Transverse colon (tissue), 4 donors: ENCODE data around the gene NUP205. TPM values are rescaled to one million over a fixed set of nuclear protein-coding genes. Genes with fewer than 3 reads are reported as not detected.

Experiments
- DNase-seq: peaks from one replicate; pipeline ENCODE4 v3.0.0-alpha.2; 2019
- H3K27ac ChIP-seq, 4 donors: fragments of 200-600 bp; sonication (generic); 2 replicates each; pipeline ENCODE4 v1.5.1; 2016 to 2018; ENCODE audit warnings: inconsistent platforms in 4 of 4
- H3K27me3 ChIP-seq: fragments of 200-600 bp; sonication (generic); 2 replicates; pipeline ENCODE4 v1.5.1; 2017; ENCODE audit warnings: inconsistent platforms
- H3K36me3 ChIP-seq, 4 donors: fragments of 200-600 bp; sonication (generic); 2 replicates each; pipeline ENCODE4 v1.5.1; 2017 to 2019; ENCODE audit warnings: inconsistent platforms in 4 of 4
- H3K4me1 ChIP-seq, 4 donors: fragments of 200-600 bp; sonication (generic); 2 replicates each; pipeline ENCODE4 v1.5.1; 2017 to 2020; ENCODE audit warnings: inconsistent platforms in 4 of 4
- H3K4me3 ChIP-seq, 4 donors: fragments of 200-600 bp; sonication (generic); 1 replicate in 1 of 4; 2 replicates in 3 of 4; pipeline versions ENCODE4 v1.5.1 to v1.6.1; 2017 to 2019; ENCODE audit warnings: inconsistent platforms in 4 of 4
- H3K9me3 ChIP-seq, 2 donors: fragments of 200-600 bp; sonication (generic); 2 replicates each; pipeline ENCODE4 v1.5.1; 2017 to 2019; ENCODE audit warnings: inconsistent platforms in 2 of 2
- CTCF ChIP-seq, 5 experiments: fragments of 200-600 bp in 3 of 5; fragments of 450-650 bp in 2 of 5; sonication (generic) in 3 of 5; IDR thresholded peaks; 1 replicate in 2 of 5; 2 replicates in 3 of 5; pipeline ENCODE4 v1.5.1; 2016 to 2017; ENCODE audit warnings: antibody characterized with exemption in 5 of 5, inconsistent platforms in 3 of 5, mild to moderate bottlenecking in 2 of 5, moderate library complexity in 1 of 5
- EP300 ChIP-seq: sonication (generic); formaldehyde crosslinking; IDR thresholded peaks from one replicate; pipeline ENCODE4 v1.6.1; 2017; ENCODE audit warnings: antibody characterized with exemption, low read depth
- POLR2A ChIP-seq: fragments of 450-650 bp; IDR thresholded peaks from one replicate; pipeline ENCODE4 v1.6.1; 2016; ENCODE audit warnings: antibody characterized with exemption, mild to moderate bottlenecking, moderate library complexity
- POLR2AphosphoS5 ChIP-seq, 3 donors: sonication (generic); formaldehyde crosslinking; IDR thresholded peaks; one replicate each; pipeline ENCODE4 v1.6.1; 2016; ENCODE audit warnings: antibody characterized with exemption in 3 of 3
- WGBS, 2 donors: methylation state at CpG; one replicate each; pipeline ENCODE4 v1.1.5; 2018; ENCODE audit warnings: low coverage in 1 of 2; 5-methylcytosine and 5-hydroxymethylcytosine counted together
- in situ Hi-C, 4 donors: fragments of 200-750 bp; cut with MboI; loops; one replicate each; pipeline versions ENCODE4 v1.15.0 to v1.15.1; 2017; ENCODE audit warnings: low sequenced_read_pairs in 3 of 4, low pct_ligation_motif_present in 1 of 4, low pct_unique_long_range_greater_than_20kb in 1 of 4
- intact Hi-C: fragments of 100-400 bp; cut with DNase I; formaldehyde crosslinking; loops from one replicate; pipeline ENCODE4 v1.15.1; 2023; ENCODE audit warnings: low total_unique reads
- total RNA-seq, 4 donors: library from RNA; depleted of rRNA; stranded (reverse); fragments of >200 nt; gene quantifications; one replicate each; pipeline ENCODE4 v1.1.0, GENCODE V29; 2016

Gene NUP205
- total RNA-seq, 4 donors from 2014 or later = 23.2 to 84.5 (median 25.2) TPM

- TF ChIP-seq CTCF (IDR thresholded peaks at IDR 0.05) (peak; percentile 63 to 70 (median 68)), EP300 (no peak)
- Histone ChIP-seq H3K27me3 (no peaks in the 10 kb centered on the region), H3K36me3 (peaks cover 0 to 9% (median 2%) of the 10 kb centered on the region in 4 donors), H3K4me3 (no peak overlapping the region), H3K9me3 (no peaks in the 10 kb centered on the region), H3K27ac (peak overlapping the region in 2 of 4 donors; percentile 3 to 10), H3K4me1 (peaks cover 0 to 14% (median 8%) of the 10 kb centered on the region in 4 donors)
- intact Hi-C loops (no loop called here), in situ Hi-C loops (loop anchor here (10.0 to 25.0 kb wide), 3 partner anchors 290 to 340 kb away; no protein-coding TSS in a partner anchor)
- no peak for DNase-seq
- 34 to 60% methylated on average over 3 of the region's 3 CpGs for WGBS, 2 donors
Measured at GRCh38 chr7:135672560-135673359, 115.0 kb downstream of the NUP205 start.

GRCh38 chr7:135673360-135673706, 115.6 kb downstream of the NUP205 start:
- H3K36me3 ChIP-seq = peaks cover 0 to 9% (median 2%) of the 10 kb centered on the region in 4 donors
- H3K27me3 ChIP-seq = no peaks in the 10 kb centered on the region
- peak overlapping the region in 2 of 4 donors; percentile 3 to 35 for H3K27ac ChIP-seq
- in situ Hi-C loops (loop anchor here (10.0 to 25.0 kb wide), 3 partner anchors 289 to 339 kb away; no protein-coding TSS in a partner anchor), intact Hi-C loops (no loop called here)
- 68 to 86% methylated on average over 6 of the region's 6 CpGs for WGBS, 2 donors
- DNase-seq = no peak
- no peak overlapping the region for H3K4me3 ChIP-seq
- no peak for TF ChIP-seq CTCF (IDR thresholded peaks at IDR 0.05)
- no peak for TF ChIP-seq POLR2AphosphoS5 (IDR thresholded peaks at IDR 0.05)
- TF ChIP-seq POLR2A = no peak
- TF ChIP-seq EP300 = no peak
- H3K9me3 ChIP-seq = no peaks in the 10 kb centered on the region
- peaks cover 0 to 14% (median 8%) of the 10 kb centered on the region in 4 donors for H3K4me1 ChIP-seq

GRCh38 chr7:135678612-135679575, 121.2 kb downstream of the NUP205 start:
- TF ChIP-seq POLR2A (no peak), CTCF (IDR thresholded peaks at IDR 0.05) (no peak), EP300 (no peak), POLR2AphosphoS5 (IDR thresholded peaks at IDR 0.05) (no peak)
- intact Hi-C loops = no loop called here
- Histone ChIP-seq H3K4me1 (no peaks in the 10 kb centered on the region), H3K9me3 (no peaks in the 10 kb centered on the region), H3K4me3 (no peak overlapping the region), H3K36me3 (peaks cover 0 to 9% (median 2%) of the 10 kb centered on the region in 4 donors), H3K27ac (no peak overlapping the region), H3K27me3 (no peaks in the 10 kb centered on the region)
- in situ Hi-C loops = loop anchor here in 1 of 4 donors (10.0 kb wide), 1 partner anchor 326 kb away; no protein-coding TSS in a partner anchor
- no peak for DNase-seq
- 67% methylated on average over 1 to 4 of the region's 4 CpGs for WGBS, 2 donors

- no peak overlapping the region for H3K27ac ChIP-seq
- H3K4me3 ChIP-seq = no peak overlapping the region
- TF ChIP-seq POLR2AphosphoS5 (IDR thresholded peaks at IDR 0.05) = no peak
- TF ChIP-seq POLR2A = no peak
- no peak for TF ChIP-seq EP300
- no peak for TF ChIP-seq CTCF (IDR thresholded peaks at IDR 0.05)
- no peaks in the 10 kb centered on the region for H3K4me1 ChIP-seq
- intact Hi-C loops = loop anchor here (10.0 kb wide), 1 partner anchor 323 kb away; no protein-coding TSS in a partner anchor
- no peak for DNase-seq
- no peaks in the 10 kb centered on the region for H3K9me3 ChIP-seq
- in situ Hi-C loops = no loop called here
- WGBS, 2 donors = 66% methylated on average over 5 of the region's 5 CpGs; no CpG with 5 or more reads in 1 of the 2 donors
- no peaks in the 10 kb centered on the region for H3K36me3 ChIP-seq
- no peaks in the 10 kb centered on the region for H3K27me3 ChIP-seq
Measured at GRCh38 chr7:135681762-135682161, 124.0 kb downstream of the NUP205 start.
